ENCODE data around the gene DSG2.

- no peak for TF ChIP-seq PATZ1 (CRISPR knock-in tag; IDR thresholded peaks at IDR 0.05; ENCODE audit: borderline replicate concordance)
- TF ChIP-seq ISL1 (CRISPR knock-in tag; IDR thresholded peaks at IDR 0.05), result no peak
Measured at GRCh38 chr18:31493171-31493570, 4.8 kb upstream of the DSG2 start.
